Liver (tissue), 9 donors: ENCODE measurements around the gene KIF4A. TPM values are rescaled to one million over a fixed set of nuclear protein-coding genes. Genes with fewer than 3 reads are reported as not detected.

Experiments
- DNase-seq: peaks from one replicate; pipeline ENCODE4 v3.0.0-alpha.2; 2017; ENCODE audit warnings: low spot score
- H3K27ac ChIP-seq, 2 donors: one replicate each; pipeline ENCODE4 v1.7.0; 2013; ENCODE audit warnings: inconsistent platforms in 2 of 2, low read length in 2 of 2, control low read depth in 1 of 2, low read depth in 1 of 2, mild to moderate bottlenecking in 1 of 2
- H3K27me3 ChIP-seq, 4 donors: one replicate each; pipeline versions ENCODE4 v1.6.1 to v1.7.0; 2013; ENCODE audit warnings: low read length in 3 of 4, inconsistent platforms in 1 of 4, mild to moderate bottlenecking in 1 of 4, moderate library complexity in 1 of 4; ENCODE audit not compliant: control insufficient read depth in 4 of 4, insufficient read depth in 4 of 4
- H3K36me3 ChIP-seq, 4 donors: one replicate each; pipeline versions ENCODE4 v1.6.1 to v1.7.0; 2013; ENCODE audit warnings: low read length in 3 of 4, mild to moderate bottlenecking in 3 of 4, low read depth in 1 of 4, moderate library complexity in 1 of 4; ENCODE audit not compliant: control insufficient read depth in 4 of 4, insufficient read depth in 3 of 4
- H3K4me1 ChIP-seq, 4 donors: one replicate each; pipeline versions ENCODE4 v1.6.1 to v1.7.0; 2013; ENCODE audit warnings: low read length in 3 of 4, mild to moderate bottlenecking in 3 of 4, moderate library complexity in 1 of 4; ENCODE audit not compliant: control insufficient read depth in 4 of 4, insufficient read depth in 4 of 4
- H3K4me3 ChIP-seq, 3 donors: one replicate each; pipeline versions ENCODE4 v1.6.1 to v1.7.0; 2013; ENCODE audit warnings: low read length in 3 of 3, control low read depth in 1 of 3, low read depth in 1 of 3, mild to moderate bottlenecking in 1 of 3
- H3K9ac ChIP-seq, 2 donors: one replicate each; pipeline ENCODE4 v1.7.0; 2013; ENCODE audit warnings: low read length in 2 of 2, mild to moderate bottlenecking in 2 of 2, moderate library complexity in 2 of 2, control low read depth in 1 of 2, low read depth in 1 of 2
- H3K9me3 ChIP-seq, 4 donors: one replicate each; pipeline versions ENCODE4 v1.6.1 to v1.7.0; 2013; ENCODE audit warnings: low read length in 3 of 4; ENCODE audit not compliant: control insufficient read depth in 4 of 4
- EGR1 ChIP-seq, 2 donors: IDR thresholded peaks; 2 replicates each; pipeline ENCODE4 v1.6.1; 2016 to 2018; ENCODE audit warnings: antibody characterized with exemption in 2 of 2, low read depth in 2 of 2
- FOXA1 ChIP-seq: IDR thresholded peaks from 2 replicates; pipeline ENCODE4 v1.6.1; 2016; ENCODE audit warnings: antibody characterized with exemption
- FOXA2 ChIP-seq: IDR thresholded peaks from 2 replicates; pipeline ENCODE4 v1.6.1; 2016; ENCODE audit warnings: antibody characterized with exemption
- GABPA ChIP-seq, 2 donors: IDR thresholded peaks in 1 of 2; conservative IDR thresholded peaks in 1 of 2; 2 replicates each; pipeline ENCODE4 v1.6.1; 2016; ENCODE audit warnings: antibody characterized with exemption in 2 of 2, mild to moderate bottlenecking in 1 of 2, moderate library complexity in 1 of 2
- HNF4A ChIP-seq, 2 donors: conservative IDR thresholded peaks; 2 replicates each; pipeline ENCODE4 v1.6.1; 2016; ENCODE audit warnings: antibody characterized with exemption in 2 of 2, mild to moderate bottlenecking in 2 of 2
- HNF4G ChIP-seq: IDR thresholded peaks from 2 replicates; pipeline ENCODE4 v1.6.1; 2016; ENCODE audit warnings: antibody characterized with exemption
- JUND ChIP-seq, 2 donors: IDR thresholded peaks; 2 replicates each; pipeline ENCODE4 v1.6.1; 2016; ENCODE audit warnings: antibody characterized with exemption in 2 of 2
- NR2F2 ChIP-seq: IDR thresholded peaks from 2 replicates; pipeline ENCODE4 v1.6.1; 2016; ENCODE audit warnings: antibody characterized with exemption
- RAD21 ChIP-seq, 2 donors: IDR thresholded peaks; 2 replicates each; pipeline ENCODE4 v1.6.1; 2016; ENCODE audit warnings: antibody characterized with exemption in 2 of 2, mild to moderate bottlenecking in 2 of 2
- RXRA ChIP-seq, 2 donors: IDR thresholded peaks; 2 replicates each; pipeline ENCODE4 v1.6.1; 2017 to 2018; ENCODE audit warnings: antibody characterized with exemption in 2 of 2, mild to moderate bottlenecking in 1 of 2
- SP1 ChIP-seq: IDR thresholded peaks from 2 replicates; pipeline ENCODE4 v1.6.1; 2018; ENCODE audit warnings: antibody characterized with exemption, mild to moderate bottlenecking
- TAF1 ChIP-seq: conservative IDR thresholded peaks from 2 replicates; pipeline ENCODE4 v1.6.1; 2016; ENCODE audit warnings: antibody characterized with exemption, mild to moderate bottlenecking
- YY1 ChIP-seq: IDR thresholded peaks from 2 replicates; pipeline ENCODE4 v1.6.1; 2016; ENCODE audit warnings: antibody characterized with exemption, mild to moderate bottlenecking
- WGBS: extraction: QIAGEN DNeasy Blood & Tissue Kit; methylation state at CpG from one replicate; pipeline ENCODE4 v1.1.7; 2013; 5-methylcytosine and 5-hydroxymethylcytosine counted together
- polyA plus RNA-seq, 2 donors: library from polyadenylated mRNA; stranded (reverse) in 1 of 2; unstranded in 1 of 2; fragments of 200-250 nt in 1 of 2; fragments of >200 nt in 1 of 2; fragmentation: Nextera tagmentation in 1 of 2; extraction: Ambion mirVana in 1 of 2; gene quantifications; one replicate each; pipeline versions ENCODE4 v1.2.1 to v1.2.3, GENCODE V29; 2013 to 2015
- total RNA-seq, 2 donors: library from RNA; depleted of rRNA; stranded (reverse); fragments of >200 nt; gene quantifications; one replicate each; pipeline ENCODE4 v1.2.3, GENCODE V29; 2014
- TF ChIP-seq, protein P1 (sequence below): IDR thresholded peaks from 2 replicates; pipeline ENCODE4 v1.6.1; 2016; ENCODE audit warnings: antibody characterized with exemption, mild to moderate bottlenecking
- TF ChIP-seq, protein P2 (sequence below): IDR thresholded peaks from 2 replicates; pipeline ENCODE4 v1.6.1; 2016; ENCODE audit warnings: antibody characterized with exemption
- TF ChIP-seq, protein P3 (sequence below): IDR thresholded peaks from 2 replicates; pipeline ENCODE4 v1.6.1; 2016; ENCODE audit warnings: antibody characterized with exemption
- TF ChIP-seq, protein P4 (sequence below): fragments of 150-350 bp; IDR thresholded peaks from 2 replicates; pipeline ENCODE4 v1.5.1; 2017; ENCODE audit warnings: improper control_type of control experiment, low read depth, low read length; ENCODE audit not compliant: missing input control
- TF ChIP-seq, protein P5 (sequence below): IDR thresholded peaks from 2 replicates; pipeline ENCODE4 v1.6.1; 2016; ENCODE audit warnings: antibody characterized with exemption
- donor health status: healthy.
- donor health status: healthy.
- donor health status: healthy.
- donor health status: healthy.
- donor health status: healthy.

KIF4A gene, protein sequence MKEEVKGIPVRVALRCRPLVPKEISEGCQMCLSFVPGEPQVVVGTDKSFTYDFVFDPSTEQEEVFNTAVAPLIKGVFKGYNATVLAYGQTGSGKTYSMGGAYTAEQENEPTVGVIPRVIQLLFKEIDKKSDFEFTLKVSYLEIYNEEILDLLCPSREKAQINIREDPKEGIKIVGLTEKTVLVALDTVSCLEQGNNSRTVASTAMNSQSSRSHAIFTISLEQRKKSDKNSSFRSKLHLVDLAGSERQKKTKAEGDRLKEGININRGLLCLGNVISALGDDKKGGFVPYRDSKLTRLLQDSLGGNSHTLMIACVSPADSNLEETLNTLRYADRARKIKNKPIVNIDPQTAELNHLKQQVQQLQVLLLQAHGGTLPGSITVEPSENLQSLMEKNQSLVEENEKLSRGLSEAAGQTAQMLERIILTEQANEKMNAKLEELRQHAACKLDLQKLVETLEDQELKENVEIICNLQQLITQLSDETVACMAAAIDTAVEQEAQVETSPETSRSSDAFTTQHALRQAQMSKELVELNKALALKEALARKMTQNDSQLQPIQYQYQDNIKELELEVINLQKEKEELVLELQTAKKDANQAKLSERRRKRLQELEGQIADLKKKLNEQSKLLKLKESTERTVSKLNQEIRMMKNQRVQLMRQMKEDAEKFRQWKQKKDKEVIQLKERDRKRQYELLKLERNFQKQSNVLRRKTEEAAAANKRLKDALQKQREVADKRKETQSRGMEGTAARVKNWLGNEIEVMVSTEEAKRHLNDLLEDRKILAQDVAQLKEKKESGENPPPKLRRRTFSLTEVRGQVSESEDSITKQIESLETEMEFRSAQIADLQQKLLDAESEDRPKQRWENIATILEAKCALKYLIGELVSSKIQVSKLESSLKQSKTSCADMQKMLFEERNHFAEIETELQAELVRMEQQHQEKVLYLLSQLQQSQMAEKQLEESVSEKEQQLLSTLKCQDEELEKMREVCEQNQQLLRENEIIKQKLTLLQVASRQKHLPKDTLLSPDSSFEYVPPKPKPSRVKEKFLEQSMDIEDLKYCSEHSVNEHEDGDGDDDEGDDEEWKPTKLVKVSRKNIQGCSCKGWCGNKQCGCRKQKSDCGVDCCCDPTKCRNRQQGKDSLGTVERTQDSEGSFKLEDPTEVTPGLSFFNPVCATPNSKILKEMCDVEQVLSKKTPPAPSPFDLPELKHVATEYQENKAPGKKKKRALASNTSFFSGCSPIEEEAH
- total RNA-seq (10 to 100 TPM in 1 of 2 donors, under 1 TPM in 1; under 0.01 to 17.3 TPM), polyA plus RNA-seq (under 1 TPM; 0.07 to 0.92 TPM)

DNA sequence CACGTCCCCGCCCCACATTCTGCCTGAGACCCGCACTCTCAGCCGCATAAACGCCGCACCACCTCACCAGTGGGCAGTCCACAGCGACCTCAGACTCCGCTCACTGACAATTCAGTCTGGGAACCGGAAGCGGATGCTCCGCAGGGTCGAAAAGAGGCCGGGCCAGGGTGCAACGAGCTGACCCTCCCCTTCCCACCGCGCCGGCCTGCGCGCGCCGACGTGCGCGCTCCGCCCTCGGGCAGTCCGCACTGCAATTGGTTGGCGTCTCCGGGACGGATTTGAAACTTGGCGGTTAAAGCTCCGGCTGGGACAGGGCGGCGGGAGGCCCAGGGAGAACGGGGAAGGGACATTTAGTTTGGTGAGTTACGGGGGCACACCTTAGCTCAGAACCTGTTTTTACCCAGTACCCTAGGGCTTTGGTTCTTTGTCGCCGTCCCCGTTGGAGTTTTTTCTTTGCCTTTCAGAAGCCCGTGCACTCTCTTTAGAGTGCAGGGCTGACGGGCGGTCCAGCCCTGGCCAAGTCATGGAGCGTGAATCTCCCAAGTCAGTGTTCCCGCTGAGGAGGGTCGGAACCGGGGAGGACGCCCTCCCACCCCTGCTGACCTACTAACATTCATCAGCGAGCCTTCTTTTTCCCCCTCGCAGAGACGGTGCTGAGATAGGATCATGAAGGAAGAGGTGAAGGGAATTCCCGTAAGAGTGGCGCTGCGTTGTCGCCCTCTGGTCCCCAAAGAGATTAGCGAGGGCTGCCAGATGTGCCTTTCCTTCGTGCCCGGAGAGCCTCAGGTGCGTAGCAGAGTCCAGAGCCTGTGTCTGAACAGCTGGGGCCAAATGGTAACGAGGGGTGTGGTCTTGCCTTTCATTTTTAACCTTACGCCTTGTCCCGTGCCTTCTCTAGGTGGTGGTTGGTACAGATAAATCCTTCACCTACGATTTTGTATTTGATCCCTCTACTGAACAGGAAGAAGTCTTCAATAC, at the start of gene KIF4A, which contains the start of gene PDZD11:
KIF4A (plus strand) TSS at position 312 of the 978 bp plus-strand sequence; CDS start at position 667, 355 bp downstream.
PDZD11 (minus strand) TSS at position 135 of the 978 bp plus-strand sequence. CDS start 586 bp downstream, outside the sequence.
- H3K4me3 ChIP-seq = peak within 1 kb of the TSS; percentile 60 to 90 (median 75)

More for the DNA sequence above, at the start of gene KIF4A, which contains the start of gene PDZD11:
- peaks cover 0 to 14% (median 12%) of the 10 kb centered on the region in 4 donors for H3K4me1 ChIP-seq
- WGBS = under 1% methylated on average over 62 of the region's 62 CpGs
- TF ChIP-seq HNF4A (conservative IDR thresholded peaks at IDR 0.05) (peak in 1 of 2 donors; percentile 23), TAF1 (no peak), FOXA1 (no peak), EGR1 (IDR thresholded peaks at IDR 0.05; ENCODE audit: low read depth in 2 of 2) (no peak), FOXA2 (no peak), SP1 (no peak), YY1 (no peak), RXRA (IDR thresholded peaks at IDR 0.05) (peak in 1 of 2 donors; percentile 20), GABPA (IDR thresholded peaks at IDR 0.05 in 1 of 2, conservative IDR thresholded peaks at IDR 0.05 in 1 of 2) (peak; percentile 72 to 91), RAD21 (IDR thresholded peaks at IDR 0.05) (no peak), HNF4G (no peak), NR2F2 (no peak), JUND (IDR thresholded peaks at IDR 0.05) (no peak)
- TF ChIP-seq, protein P1, sequence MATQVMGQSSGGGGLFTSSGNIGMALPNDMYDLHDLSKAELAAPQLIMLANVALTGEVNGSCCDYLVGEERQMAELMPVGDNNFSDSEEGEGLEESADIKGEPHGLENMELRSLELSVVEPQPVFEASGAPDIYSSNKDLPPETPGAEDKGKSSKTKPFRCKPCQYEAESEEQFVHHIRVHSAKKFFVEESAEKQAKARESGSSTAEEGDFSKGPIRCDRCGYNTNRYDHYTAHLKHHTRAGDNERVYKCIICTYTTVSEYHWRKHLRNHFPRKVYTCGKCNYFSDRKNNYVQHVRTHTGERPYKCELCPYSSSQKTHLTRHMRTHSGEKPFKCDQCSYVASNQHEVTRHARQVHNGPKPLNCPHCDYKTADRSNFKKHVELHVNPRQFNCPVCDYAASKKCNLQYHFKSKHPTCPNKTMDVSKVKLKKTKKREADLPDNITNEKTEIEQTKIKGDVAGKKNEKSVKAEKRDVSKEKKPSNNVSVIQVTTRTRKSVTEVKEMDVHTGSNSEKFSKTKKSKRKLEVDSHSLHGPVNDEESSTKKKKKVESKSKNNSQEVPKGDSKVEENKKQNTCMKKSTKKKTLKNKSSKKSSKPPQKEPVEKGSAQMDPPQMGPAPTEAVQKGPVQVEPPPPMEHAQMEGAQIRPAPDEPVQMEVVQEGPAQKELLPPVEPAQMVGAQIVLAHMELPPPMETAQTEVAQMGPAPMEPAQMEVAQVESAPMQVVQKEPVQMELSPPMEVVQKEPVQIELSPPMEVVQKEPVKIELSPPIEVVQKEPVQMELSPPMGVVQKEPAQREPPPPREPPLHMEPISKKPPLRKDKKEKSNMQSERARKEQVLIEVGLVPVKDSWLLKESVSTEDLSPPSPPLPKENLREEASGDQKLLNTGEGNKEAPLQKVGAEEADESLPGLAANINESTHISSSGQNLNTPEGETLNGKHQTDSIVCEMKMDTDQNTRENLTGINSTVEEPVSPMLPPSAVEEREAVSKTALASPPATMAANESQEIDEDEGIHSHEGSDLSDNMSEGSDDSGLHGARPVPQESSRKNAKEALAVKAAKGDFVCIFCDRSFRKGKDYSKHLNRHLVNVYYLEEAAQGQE = no peak
- TF ChIP-seq, protein P2, sequence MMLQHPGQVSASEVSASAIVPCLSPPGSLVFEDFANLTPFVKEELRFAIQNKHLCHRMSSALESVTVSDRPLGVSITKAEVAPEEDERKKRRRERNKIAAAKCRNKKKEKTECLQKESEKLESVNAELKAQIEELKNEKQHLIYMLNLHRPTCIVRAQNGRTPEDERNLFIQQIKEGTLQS = no peak
- TF ChIP-seq, protein P3, sequence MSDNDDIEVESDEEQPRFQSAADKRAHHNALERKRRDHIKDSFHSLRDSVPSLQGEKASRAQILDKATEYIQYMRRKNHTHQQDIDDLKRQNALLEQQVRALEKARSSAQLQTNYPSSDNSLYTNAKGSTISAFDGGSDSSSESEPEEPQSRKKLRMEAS = no peak
- TF ChIP-seq, protein P4, sequence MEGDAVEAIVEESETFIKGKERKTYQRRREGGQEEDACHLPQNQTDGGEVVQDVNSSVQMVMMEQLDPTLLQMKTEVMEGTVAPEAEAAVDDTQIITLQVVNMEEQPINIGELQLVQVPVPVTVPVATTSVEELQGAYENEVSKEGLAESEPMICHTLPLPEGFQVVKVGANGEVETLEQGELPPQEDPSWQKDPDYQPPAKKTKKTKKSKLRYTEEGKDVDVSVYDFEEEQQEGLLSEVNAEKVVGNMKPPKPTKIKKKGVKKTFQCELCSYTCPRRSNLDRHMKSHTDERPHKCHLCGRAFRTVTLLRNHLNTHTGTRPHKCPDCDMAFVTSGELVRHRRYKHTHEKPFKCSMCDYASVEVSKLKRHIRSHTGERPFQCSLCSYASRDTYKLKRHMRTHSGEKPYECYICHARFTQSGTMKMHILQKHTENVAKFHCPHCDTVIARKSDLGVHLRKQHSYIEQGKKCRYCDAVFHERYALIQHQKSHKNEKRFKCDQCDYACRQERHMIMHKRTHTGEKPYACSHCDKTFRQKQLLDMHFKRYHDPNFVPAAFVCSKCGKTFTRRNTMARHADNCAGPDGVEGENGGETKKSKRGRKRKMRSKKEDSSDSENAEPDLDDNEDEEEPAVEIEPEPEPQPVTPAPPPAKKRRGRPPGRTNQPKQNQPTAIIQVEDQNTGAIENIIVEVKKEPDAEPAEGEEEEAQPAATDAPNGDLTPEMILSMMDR = no peak
- TF ChIP-seq, protein P5, sequence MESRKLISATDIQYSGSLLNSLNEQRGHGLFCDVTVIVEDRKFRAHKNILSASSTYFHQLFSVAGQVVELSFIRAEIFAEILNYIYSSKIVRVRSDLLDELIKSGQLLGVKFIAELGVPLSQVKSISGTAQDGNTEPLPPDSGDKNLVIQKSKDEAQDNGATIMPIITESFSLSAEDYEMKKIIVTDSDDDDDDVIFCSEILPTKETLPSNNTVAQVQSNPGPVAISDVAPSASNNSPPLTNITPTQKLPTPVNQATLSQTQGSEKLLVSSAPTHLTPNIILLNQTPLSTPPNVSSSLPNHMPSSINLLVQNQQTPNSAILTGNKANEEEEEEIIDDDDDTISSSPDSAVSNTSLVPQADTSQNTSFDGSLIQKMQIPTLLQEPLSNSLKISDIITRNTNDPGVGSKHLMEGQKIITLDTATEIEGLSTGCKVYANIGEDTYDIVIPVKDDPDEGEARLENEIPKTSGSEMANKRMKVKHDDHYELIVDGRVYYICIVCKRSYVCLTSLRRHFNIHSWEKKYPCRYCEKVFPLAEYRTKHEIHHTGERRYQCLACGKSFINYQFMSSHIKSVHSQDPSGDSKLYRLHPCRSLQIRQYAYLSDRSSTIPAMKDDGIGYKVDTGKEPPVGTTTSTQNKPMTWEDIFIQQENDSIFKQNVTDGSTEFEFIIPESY = no peak
- peaks cover 0 to 6% (median 2%) of the 10 kb centered on the region in 4 donors for H3K36me3 ChIP-seq
- DNase-seq = peak; percentile 80
- no peaks in the 10 kb centered on the region for H3K27me3 ChIP-seq
- no peaks in the 10 kb centered on the region for H3K9me3 ChIP-seq
- peak within 1 kb of the TSS in 1 of 2 donors; percentile 32 for H3K27ac ChIP-seq
- peak within 1 kb of the TSS in 1 of 2 donors; percentile 63 for H3K9ac ChIP-seq
